ENCODE results near the gene SPTBN1. TPM values are rescaled to one million over a fixed set of nuclear protein-coding genes. Genes with fewer than 3 reads are reported as not detected.

SPTBN1 gene
- total RNA-seq, 1 experiment from 2014 or later = 202 TPM

DNA sequence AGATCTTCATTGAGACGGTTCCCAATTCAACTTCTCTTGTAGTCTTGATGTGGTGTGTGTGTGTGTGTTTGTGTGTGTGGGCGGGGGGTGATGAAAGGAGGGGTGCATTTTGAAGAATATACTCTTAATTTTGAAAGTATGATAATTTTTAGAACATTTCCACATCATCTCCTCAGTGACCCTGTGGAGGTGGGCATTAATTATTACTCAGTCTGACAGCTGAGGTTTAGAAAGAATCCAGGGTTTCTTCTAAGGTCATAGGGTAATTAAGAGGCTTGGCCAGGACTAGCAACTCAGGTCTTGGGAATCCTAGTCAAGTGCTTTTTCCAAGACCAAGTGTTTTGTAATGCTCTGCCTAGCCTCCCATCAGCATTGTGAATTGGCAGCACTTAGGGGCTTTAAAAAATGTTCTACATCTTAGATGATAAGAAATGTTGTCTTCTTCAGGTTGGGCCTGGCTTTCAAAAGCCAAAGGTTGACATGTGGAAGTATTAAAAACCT, 100.5 kb downstream of the SPTBN1 start:
- Histone ChIP-seq H3K4me1 (ENCODE audit: insufficient read depth, low read length) (peaks cover 31% of the 10 kb centered on the region), H3K4me3 (ENCODE audit: low read length) (peak overlapping the region; percentile 78; the same call in 1 of the 2 replicates), H3K9me3 (ENCODE audit: low read length) (no peaks in the 10 kb centered on the region), H3K27me3 (ENCODE audit: low read length) (no peaks in the 10 kb centered on the region), H3K79me2 (ENCODE audit: low read length) (peaks cover 50% of the 10 kb centered on the region), H3K27ac (ENCODE audit: low read length) (peak overlapping the region; percentile 96), H3K9me2 (replicated peaks; ENCODE audit: low read length) (no peaks in the 10 kb centered on the region), H3K36me3 (ENCODE audit: low read depth, low read length) (no peaks in the 10 kb centered on the region), H4K20me1 (ENCODE audit: low read length) (peaks cover 10% of the 10 kb centered on the region; the same call in 1 of the 2 replicates), H2AFZ (ENCODE audit: low read length) (no peak overlapping the region), H3F3A (ENCODE audit: low read length, unreplicated experiment) (no peaks in the 10 kb centered on the region), H3K4me2 (ENCODE audit: low read length) (peak overlapping the region; percentile 90), H3K9ac (ENCODE audit: low read length) (no peak overlapping the region)
- TF ChIP-seq EZH2 (IDR thresholded peaks at IDR 0.05; ENCODE audit: low read length, unreplicated experiment) (no peak), EZH2phosphoT487 (IDR thresholded peaks at IDR 0.05; ENCODE audit: borderline replicate concordance, low read length) (no peak)
- DNase-seq (no peak), ATAC-seq (no peak)
- POLR2A ChIA-PET (ENCODE audit: unreplicated experiment) = no interaction called here
- CTCF ChIA-PET = no interaction called here
- BruUV-seq (replicated peaks) = no TSS peak
- intact Hi-C loops (cut with micrococcal nuclease) = no loop called here

DNA sequence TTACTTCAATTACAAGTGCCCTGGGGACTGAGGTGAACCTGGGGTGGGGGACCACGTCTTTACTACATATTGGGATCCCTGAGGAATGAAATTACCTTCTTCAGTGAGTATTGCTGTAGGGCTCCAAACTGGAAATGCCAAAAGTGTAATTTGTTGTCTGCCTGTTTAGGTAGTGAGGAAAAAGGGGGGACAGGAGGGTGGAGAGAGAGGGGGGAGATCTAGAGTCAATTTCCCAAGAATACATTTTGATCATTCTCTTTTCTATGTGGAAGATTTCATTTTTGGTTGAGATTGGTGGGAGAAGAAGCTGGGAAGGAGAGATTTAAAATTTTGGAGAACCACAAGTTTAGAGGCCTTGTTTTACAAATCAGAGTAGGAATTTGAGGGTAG, 101.1 kb downstream of the SPTBN1 start:
- Histone ChIP-seq H3K27ac (ENCODE audit: low read length) (peak overlapping the region; percentile 96), H3K36me3 (ENCODE audit: low read depth, low read length) (no peaks in the 10 kb centered on the region), H3K9me3 (ENCODE audit: low read length) (no peaks in the 10 kb centered on the region), H3K4me2 (ENCODE audit: low read length) (peak overlapping the region; percentile 90), H4K20me1 (ENCODE audit: low read length) (peaks cover 14% of the 10 kb centered on the region; the same call in 1 of the 2 replicates), H3K4me1 (ENCODE audit: insufficient read depth, low read length) (peaks cover 36% of the 10 kb centered on the region), H3K27me3 (ENCODE audit: low read length) (no peaks in the 10 kb centered on the region), H3K9ac (ENCODE audit: low read length) (peak overlapping the region; percentile 93), H3K4me3 (ENCODE audit: low read length) (peak overlapping the region; percentile 78), H3K79me2 (ENCODE audit: low read length) (peaks cover 55% of the 10 kb centered on the region), H3F3A (ENCODE audit: low read length, unreplicated experiment) (no peaks in the 10 kb centered on the region), H3K9me2 (replicated peaks; ENCODE audit: low read length) (no peaks in the 10 kb centered on the region), H2AFZ (ENCODE audit: low read length) (peak overlapping the region; percentile 81)
- TSS peak; percentile 9 for BruUV-seq (replicated peaks)
- ATAC-seq (no peak), DNase-seq (no peak)
- no peak for TF ChIP-seq EZH2 (IDR thresholded peaks at IDR 0.05; ENCODE audit: low read length, unreplicated experiment)
- TF ChIP-seq, protein P1, sequence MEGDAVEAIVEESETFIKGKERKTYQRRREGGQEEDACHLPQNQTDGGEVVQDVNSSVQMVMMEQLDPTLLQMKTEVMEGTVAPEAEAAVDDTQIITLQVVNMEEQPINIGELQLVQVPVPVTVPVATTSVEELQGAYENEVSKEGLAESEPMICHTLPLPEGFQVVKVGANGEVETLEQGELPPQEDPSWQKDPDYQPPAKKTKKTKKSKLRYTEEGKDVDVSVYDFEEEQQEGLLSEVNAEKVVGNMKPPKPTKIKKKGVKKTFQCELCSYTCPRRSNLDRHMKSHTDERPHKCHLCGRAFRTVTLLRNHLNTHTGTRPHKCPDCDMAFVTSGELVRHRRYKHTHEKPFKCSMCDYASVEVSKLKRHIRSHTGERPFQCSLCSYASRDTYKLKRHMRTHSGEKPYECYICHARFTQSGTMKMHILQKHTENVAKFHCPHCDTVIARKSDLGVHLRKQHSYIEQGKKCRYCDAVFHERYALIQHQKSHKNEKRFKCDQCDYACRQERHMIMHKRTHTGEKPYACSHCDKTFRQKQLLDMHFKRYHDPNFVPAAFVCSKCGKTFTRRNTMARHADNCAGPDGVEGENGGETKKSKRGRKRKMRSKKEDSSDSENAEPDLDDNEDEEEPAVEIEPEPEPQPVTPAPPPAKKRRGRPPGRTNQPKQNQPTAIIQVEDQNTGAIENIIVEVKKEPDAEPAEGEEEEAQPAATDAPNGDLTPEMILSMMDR (conservative IDR thresholded peaks at IDR 0.05; ENCODE audit: low read depth, low read length) = no peak
- TF ChIP-seq EZH2phosphoT487 (IDR thresholded peaks at IDR 0.05; ENCODE audit: borderline replicate concordance, low read length) = no peak
- intact Hi-C loops (cut with micrococcal nuclease) = no loop called here
- POLR2A ChIA-PET (ENCODE audit: unreplicated experiment) = no interaction called here
- CTCF ChIA-PET = no interaction called here

DNA sequence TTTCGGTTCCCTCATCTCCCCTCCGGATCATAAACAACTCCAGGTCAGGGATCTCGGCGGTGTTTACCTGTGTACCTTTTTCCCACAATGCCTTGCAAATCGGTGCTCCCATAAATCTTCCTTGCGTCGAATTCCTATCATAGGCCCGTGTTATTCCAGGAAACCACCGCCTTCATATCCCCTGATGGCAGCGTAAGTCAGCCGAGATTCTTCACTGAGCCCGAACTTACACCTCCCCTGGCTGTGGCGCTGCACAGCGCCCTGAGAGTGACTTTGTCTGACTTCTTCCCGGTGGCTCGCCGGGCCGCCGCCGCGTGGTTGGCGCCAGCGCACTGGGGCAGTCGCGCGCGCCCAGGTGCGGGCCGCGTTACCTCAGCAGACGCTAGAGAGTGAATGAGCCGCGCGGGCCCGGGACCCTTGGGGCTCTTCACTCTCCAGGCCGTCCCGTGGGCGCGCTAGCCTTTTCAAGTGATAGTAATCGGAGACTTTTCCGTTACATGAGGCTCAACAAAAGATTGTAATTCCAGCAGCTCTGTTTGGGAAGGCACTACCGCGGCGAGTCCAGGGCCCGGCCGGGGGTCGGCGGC, 101.6 kb downstream of the SPTBN1 start:
- POLR2A ChIA-PET (ENCODE audit: unreplicated experiment) = interaction anchor here (0.7 to 1.0 kb wide), 3 partner anchors 11 to 37 kb away, joined by 3 to 5 read pairs (median 4); no protein-coding TSS in a partner anchor
- peak overlapping the region; percentile 81 for H2AFZ ChIP-seq (ENCODE audit: low read length)
- H3K27ac ChIP-seq (ENCODE audit: low read length) = peak overlapping the region; percentile 96
- H3K4me1 ChIP-seq (ENCODE audit: insufficient read depth, low read length) = peaks cover 37% of the 10 kb centered on the region
- peak overlapping the region; percentile 93 for H3K9ac ChIP-seq (ENCODE audit: low read length)
- BruUV-seq (replicated peaks) = no TSS peak
- H3F3A ChIP-seq (ENCODE audit: low read length, unreplicated experiment) = no peaks in the 10 kb centered on the region
- ATAC-seq (peak; percentile 33), DNase-seq (peak; percentile 70)
- peak overlapping the region; percentile 78 for H3K4me3 ChIP-seq (ENCODE audit: low read length)
- no peaks in the 10 kb centered on the region for H3K36me3 ChIP-seq (ENCODE audit: low read depth, low read length)
- no peak for TF ChIP-seq EZH2 (IDR thresholded peaks at IDR 0.05; ENCODE audit: low read length, unreplicated experiment)
- TF ChIP-seq, protein P1 (conservative IDR thresholded peaks at IDR 0.05; ENCODE audit: low read depth, low read length) = peak; percentile 29; the same call in 1 of the 2 replicates
- no peaks in the 10 kb centered on the region for H3K9me2 ChIP-seq (replicated peaks; ENCODE audit: low read length)
- H3K4me2 ChIP-seq (ENCODE audit: low read length) = peak overlapping the region; percentile 90
- intact Hi-C loops (cut with micrococcal nuclease) = loop anchor here (1.0 to 2.0 kb wide), 3 partner anchors 12 to 57 kb away; no protein-coding TSS in a partner anchor
- H3K9me3 ChIP-seq (ENCODE audit: low read length) = no peaks in the 10 kb centered on the region
- CTCF ChIA-PET = no interaction called here
- peaks cover 15% of the 10 kb centered on the region; the same call in 1 of the 2 replicates for H4K20me1 ChIP-seq (ENCODE audit: low read length)
- H3K27me3 ChIP-seq (ENCODE audit: low read length) = no peaks in the 10 kb centered on the region
- H3K79me2 ChIP-seq (ENCODE audit: low read length) = peaks cover 60% of the 10 kb centered on the region

All from PC-3 (cell line).